8988T (cell line): ENCODE data around the gene LIX1.
"Not testable (repeated sequence)": the region's sequence is repeated elsewhere in the genome, so short reads cannot be mapped to it uniquely, and the experiment has no call there.

Experiments used
- DNase-seq: peaks from one replicate; pipeline ENCODE4 v3.0.0; 2011

LIX1 gene

DNA sequence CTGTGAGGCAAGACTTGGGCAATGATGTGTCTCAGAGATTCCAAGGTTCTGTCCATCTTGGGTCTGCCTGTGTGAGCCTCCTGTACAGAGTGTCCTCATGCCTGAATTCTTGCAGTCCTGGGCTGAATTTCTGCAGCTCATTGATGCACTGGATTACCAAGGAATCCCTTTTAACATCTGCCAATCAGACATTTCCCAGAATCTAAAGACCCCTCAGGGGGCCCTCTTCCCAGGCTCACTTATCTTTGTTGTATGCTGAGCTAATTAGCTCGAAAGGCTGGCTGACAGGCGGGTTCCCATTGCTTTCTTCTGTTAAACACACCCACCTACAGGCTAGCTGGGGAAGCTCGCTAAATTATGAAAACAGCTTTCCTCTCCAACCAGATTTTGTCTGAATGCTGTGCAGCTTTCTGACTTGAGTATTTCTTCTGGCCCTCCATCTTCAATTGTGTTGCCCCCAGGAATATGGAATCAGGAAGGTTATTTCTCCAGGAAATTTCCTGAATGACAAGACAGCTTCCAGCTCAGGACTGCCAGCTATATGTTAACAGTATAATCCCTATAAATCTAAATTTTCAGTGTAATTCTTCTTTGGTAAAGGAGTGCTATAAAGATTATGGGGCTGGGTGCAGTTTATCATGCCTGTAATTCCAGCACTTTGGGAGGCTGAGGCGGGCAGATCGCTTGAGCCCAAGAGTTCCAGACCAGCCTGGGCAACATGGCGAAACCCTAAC lies at the start of gene LIX1:
LIX1 (minus strand) TSS at position 91 of the 734 bp plus-strand sequence; CDS start at position 56, 35 bp downstream.
- DNase-seq, result no peak

DNA sequence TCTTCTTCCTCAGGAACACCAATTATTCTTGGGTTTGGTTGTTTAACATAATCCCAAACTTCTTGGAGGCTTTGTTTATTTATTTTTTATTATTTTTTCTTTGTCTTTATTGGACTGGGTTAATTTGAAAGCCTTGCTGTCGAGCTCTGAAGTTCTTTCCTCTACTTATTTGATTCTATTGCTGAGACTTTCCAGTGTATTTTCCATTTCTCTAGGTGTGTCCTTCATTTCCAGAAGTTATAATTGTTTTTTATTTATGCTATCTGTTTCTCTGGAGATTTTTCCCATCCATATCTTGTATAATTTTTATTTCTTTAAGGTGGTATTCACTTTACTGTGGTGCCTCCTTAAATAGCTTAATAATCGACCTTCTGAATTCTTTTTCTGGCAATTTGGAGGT lies 49.5 kb upstream of the LIX1 start:
- no peak for DNase-seq

DNA sequence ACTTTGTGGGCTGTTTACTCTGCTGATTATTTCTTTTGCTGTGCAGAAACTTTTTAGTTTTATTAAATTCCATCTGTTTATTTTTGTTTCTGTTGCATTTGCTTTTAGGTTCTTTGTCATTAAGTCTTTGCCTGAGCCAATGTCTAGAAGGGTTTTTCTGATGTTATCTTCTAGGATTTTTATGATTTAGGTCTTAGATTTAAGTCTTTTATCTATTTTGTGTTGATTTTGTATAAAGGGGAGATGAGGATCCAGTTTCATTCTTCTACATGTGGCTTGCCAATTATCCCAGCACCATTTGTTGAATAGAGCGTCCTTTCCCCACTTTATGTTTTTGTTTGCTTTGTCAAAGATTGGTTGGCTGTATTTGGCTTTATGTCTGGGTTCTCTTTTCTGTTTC lies 47.1 kb upstream of the LIX1 start:
- not testable (repeated sequence) for DNase-seq

DNA sequence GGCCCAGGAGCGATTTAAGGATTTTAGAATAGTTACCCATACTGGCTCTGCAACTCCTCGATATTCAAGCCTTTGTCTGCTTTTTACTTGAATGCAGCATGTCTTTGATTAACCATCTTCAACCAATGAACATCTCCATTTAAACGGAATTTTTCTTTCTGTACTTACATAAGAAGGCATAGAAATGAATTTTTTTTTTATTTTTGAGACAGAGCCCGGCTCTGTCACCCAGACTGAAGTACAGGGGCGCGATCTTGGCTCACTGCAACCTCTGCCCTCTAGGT lies 41.5 kb upstream of the LIX1 start:
- no peak for DNase-seq

DNA sequence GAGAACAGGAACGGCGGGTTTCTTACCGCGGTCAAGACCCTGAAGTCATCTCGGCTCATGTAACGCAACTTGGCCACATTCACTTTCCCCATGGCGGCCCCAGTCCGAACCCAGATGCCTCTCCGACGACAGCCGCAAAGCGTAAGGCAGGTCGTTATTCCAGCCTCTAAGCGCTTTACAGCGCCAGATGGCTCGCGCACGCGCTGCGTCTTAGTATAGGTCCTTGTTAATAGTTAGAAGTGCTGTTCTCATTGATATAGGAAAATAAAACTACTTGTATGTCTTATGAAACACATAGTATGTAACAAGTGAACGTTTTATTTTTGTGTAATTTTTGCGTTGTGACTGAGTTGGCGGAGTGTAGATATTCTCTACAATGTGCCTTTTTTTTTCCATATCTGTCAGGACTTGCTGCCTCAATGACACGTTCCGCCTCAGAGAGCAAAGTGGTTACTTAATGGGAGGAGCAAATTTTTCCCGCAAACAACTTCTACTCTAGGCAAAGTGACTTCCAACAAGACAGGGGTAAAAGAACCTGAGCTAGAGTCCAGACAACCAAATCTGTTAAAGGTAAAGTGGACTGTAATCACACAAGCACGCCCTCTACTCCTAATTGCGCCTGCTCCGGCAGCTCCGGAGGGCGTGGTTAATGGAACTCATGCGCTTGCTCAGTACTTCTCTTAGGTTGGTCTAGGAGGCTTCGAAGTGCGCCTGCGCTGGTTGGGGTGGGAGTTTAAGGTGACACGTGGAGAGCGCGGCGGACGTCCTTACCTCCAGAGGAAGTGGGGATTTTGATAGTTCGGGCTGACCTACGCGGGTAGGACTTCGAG lies 40.9 kb upstream of the LIX1 start, which contains the start of gene RIOK2:
RIOK2 (minus strand) TSS at position 148 of the 830 bp plus-strand sequence; CDS start at position 92, 56 bp downstream.
- peak; percentile 30 for DNase-seq

DNA sequence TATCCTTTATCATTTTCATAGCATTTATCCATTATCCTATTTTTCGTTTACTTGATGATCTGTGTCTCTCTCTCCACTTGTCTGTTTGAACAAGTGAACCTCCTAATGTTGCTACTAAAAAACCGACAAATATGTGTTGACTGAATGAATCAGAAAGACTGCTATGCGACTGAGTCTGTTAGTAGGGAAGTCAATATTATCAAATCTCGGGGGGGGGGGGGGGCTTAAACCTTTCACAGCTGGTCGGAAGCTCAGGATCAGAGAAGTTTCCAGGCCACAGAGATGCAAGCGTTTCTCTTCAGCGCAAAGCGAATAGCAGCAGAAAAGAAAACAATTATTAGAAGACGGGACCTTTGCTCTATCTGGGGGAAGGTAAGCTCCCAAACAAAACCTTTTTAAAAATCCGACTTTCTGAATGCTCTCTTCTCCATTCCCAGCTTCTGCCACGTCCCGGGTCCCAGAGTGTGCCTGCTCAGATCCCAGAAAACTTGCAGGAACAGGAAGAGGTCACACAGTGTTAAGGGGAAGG lies 40.2 kb upstream of the LIX1 start:
- DNase-seq, result no peak

DNA sequence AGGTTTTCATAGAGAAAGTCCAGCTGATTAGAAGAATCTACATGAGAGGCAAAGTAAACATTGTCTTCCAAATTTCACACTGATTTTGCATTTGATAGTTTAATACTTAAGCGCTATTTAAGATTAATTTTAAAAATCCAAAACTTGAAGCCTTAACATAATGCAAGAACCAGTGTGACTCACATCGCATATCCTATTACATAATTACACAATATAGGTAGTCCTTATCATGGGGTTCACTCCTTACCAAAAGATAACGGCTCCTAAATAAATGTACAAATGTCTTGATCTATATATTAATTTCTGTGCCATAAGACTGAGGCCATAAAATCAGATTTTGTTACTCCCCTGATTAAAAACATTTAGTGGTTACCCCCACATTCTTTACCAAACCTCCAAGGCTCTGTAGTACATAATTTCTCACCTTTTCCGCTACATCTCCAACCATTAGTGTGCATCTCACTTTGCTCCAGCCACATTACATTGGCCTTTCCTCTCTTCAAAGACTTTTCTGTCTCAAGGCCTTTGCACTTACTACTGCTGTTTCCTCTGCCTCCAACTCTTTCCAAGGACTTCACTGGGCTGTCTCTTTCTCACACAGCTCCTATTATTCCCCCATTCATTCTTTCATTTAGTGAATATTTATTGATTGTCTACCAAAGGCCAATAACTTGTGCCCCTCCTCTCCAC lies 39.6 kb upstream of the LIX1 start:
- no peak for DNase-seq

DNA sequence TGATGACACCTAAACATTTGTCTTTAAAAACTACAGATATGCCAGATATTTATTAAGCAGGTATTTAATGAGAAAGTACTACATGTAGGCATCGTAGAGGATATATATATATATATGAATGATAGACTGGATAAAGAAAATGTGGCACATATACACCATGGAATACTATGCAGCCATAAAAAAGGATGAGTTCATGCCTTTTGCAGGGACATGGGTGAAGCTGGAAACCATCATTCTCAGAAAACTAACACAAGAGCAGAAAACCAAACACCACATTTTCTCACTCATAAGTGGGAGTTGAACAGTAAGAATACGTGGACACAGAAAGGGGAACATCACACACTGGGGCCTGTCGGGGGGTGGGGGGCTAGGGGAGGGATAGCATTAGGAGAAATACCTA lies 37.0 kb upstream of the LIX1 start:
- DNase-seq, result not testable (repeated sequence)

DNA sequence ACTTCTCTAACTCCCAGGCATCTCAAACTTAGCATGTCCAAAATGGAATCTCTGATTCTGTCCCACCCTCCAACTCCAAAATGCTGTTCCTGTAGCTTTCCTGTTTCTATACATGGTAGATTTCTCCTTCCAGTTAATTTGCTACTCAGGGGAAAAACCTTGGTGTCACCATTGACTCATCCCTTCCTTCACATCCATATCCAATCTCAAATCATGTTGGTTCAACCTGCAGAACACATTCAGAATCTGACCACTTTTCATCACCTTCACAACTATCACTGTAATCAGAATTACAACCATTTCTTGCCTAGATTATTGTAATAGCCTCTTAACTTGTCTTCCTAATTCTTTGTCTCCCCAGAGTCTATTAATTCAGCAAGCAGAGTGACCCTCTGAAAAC lies 29.8 kb upstream of the LIX1 start:
- no peak for DNase-seq

DNA sequence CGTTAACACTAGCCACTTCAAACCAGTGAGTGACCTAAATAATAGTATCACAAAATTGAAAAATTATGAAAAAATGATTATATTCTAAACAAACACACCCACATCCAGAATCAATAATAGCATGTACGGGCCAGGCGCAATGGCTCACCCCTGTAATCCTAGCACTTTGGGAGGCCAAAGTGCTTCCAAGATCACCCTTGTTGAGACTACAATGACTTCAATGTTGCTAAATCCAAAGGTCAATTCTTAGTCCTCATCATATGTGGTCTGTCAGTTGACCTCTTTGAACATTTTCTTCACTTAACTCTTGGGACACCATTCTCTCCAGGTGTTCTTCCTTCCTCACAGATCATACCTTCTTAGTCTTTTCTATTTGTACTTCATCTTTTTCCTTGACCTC lies 29.3 kb upstream of the LIX1 start:
- DNase-seq, result no peak

DNA sequence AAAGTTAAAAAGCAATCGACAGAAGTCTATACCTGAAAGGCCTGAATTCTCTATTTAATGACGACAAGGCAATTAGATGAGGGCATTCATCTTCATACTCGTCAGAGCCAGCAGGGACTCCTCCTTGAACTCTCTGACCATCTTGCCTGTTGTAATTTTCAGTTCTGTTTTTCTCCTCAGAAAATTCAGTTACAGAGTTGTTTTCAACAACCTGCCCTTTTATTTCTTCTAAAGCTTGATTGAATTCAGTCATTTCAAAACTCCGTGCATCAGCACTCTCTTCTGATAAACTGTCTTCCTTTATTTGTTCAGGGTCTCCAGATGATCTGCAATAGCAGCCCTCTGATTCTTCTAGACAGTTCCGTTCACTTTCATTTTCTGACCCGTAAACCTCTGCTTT lies 25.0 kb upstream of the LIX1 start:
- no peak for DNase-seq

DNA sequence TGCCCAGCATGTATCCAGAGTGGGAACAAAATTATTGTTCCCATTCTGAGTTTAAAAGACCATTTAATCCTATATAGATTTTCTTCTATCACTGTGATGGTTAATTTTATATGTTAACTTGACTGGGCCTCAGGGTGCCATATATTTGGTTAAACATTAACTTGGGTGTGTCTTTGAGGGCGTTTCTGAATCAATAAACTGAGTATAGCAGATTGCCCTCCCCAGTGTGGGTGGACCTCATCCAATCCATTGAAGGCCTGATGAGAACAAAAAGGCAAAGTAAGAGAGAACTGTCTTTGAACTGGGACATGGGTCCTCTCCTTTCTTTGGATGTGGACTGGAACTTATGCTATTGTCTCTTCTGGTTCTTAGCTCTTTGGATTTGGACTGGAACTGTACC lies 23.3 kb upstream of the LIX1 start:
- no peak for DNase-seq

DNA sequence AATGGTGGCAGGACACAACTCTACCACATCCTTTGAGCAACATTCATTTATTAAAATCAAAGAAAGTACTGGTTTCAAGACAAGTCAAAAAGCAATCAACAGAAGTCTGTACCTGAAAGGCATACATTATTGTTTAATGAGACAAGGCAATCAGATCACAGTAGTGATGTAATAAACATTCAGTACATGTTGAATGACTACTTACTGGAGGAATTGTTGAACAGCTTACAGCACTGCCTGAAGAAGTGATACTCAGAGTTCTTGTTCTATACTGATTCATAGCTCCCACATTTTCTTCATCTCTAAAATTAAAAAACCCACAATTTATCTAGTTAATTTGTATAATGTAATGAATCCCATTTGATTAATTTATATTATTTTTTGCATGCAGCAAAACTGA lies 22.4 kb upstream of the LIX1 start:
- DNase-seq, result no peak

DNA sequence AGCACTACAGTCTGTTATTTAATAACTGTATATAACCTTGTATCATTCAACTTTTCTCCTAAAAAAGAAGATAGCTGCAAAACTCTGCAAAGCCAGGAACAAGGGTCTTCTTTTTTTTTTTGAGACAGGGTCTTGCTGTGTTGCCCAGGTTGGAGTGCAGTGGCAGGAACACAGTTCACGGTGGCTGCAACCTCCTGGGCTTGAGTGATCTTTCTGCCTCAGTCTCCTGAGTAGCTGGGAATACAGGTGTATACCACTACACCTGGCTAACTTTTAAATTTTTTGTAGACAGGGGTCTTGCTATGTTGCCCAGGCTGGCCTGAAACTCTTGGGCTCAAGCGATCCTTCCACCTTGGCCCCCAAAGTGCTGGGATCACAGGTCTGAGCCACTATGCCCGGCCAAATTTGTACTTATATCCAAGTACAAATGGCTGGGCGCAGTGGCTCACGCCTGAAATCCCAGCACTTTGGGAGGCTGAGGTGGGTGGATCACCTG lies 21.4 kb upstream of the LIX1 start:
- DNase-seq, result no peak

DNA sequence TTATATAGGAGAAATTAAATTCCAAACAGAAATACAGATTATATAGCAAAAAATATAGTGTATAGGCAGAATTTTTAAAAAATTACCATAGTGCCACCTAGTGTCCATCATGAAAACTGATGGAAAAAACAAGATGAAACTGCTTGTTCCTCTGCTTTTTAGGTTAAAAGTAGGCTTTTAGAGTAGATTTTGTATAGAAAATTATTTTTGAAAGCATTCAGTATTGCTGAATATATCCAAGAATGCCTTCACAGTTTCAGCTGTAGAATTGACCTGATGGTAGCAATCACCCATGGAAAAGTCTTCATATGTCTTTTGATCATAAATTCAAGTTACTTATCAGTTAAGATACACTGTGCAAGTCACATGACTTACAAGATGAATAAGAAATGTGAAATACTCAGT lies 21.0 kb upstream of the LIX1 start:
- DNase-seq, result no peak

DNA sequence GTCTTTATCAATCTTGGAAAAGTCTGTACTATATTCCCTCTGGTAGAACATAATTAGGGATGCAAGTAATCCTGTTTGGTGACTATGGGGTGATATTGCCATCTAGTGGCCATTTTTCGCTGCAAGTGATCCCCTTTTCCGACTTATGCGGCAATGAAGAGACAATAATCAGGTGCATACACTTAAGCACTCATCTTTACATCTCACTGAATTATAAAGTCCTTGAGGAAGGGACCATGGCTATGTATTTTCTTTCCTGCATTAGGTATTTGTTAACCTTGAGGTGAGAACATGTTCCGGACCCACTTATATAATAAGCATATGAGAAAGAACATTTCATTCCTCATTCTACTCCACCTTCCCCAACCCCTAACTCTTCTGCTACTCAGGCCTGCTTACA lies 19.6 kb upstream of the LIX1 start:
- no peak for DNase-seq

DNA sequence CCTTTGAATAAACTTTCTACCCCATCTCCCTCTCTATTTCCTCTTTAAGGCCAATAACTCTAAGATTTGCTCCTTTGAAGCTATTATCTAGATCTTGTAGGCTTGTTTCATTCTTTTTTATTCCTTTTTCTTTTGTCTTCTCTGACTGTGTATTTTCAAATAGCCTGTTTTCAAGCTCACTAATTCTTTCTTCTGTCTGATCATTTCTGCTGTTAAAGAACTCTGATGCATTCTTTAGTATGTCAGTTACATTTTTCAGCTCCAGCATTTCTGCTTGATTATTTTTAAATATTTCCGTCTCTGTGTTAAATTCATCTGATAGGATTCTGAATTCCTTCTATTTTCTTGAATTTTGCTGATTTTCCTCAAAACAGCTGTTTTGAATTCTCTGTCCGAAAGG lies 15.3 kb upstream of the LIX1 start:
- DNase-seq, result no peak

DNA sequence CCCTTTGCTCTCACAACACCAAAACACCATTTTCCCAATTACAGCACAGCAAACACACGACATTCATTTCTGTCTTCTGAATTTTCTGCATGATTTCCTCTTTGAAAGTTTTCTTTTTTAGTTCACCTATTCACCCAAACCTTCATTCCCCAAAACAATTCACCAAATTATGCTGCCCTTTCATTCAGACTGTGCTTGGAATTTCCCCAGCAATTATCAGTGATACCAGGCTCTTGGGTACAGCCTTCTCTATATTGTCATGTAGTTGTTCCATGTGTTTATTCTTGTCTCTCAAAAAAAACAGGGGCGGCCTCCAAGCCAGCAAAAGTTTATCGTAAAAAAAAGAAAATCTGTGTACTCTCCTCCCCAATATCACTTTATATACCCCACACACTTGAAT lies 9.0 kb upstream of the LIX1 start:
- DNase-seq, result no peak

DNA sequence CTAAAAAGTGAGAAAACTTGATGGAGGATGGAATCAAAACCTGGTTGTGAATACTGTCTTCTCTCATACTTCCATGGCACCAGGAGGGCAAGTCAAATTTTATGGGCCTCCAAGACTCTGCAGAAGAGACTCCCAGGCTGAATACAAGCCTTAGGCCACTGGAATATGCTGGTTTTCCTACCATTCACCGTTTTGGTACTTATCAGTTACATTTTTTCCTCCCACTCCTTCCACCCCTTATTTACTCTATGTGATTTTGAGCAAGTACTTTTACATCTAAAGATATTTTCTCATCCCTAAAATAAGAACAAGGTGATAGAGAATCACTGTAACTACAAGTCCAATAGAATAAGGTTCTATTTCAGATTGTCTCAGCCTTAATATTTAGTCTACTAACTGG lies 8.0 kb upstream of the LIX1 start:
- DNase-seq, result no peak

DNA sequence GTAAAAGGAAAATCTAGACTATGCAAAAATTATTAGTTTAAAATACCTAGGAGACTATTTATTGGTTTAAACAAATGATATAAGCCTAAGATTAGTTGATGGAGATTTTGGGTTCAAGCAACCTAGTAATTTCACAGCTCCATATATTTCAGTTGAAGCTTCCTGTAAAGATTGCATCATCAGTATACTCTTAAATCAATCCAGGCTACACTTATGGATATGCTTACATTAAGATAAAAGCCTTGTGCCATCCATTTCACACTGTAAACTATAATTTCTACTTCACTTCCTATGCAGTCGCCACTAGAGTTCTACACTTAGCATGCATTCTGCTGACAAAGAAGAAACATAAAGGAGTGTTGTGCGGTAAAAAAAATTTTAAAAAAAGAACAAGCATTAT lies 7.3 kb upstream of the LIX1 start:
- DNase-seq, result no peak

DNA sequence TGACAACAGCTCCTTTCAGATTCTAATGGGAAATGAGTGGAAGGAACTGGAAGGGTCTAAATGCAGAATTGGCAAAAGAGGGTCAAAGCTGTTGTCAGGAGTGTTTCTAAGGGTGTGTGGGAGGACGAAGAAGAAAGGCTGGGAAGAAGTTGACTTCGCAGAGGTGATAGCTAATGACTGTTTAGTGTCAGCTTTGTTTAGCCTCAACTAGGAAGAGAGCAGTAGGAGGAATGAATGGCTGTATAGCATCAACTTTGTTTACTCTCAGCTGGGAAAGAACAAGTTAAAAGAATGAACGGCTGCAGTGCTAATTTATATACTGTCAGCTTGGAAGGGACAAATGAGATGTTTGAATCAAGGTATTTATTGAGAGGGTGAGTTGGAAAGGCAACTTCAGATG lies 5.9 kb upstream of the LIX1 start:
- DNase-seq, result no peak

DNA sequence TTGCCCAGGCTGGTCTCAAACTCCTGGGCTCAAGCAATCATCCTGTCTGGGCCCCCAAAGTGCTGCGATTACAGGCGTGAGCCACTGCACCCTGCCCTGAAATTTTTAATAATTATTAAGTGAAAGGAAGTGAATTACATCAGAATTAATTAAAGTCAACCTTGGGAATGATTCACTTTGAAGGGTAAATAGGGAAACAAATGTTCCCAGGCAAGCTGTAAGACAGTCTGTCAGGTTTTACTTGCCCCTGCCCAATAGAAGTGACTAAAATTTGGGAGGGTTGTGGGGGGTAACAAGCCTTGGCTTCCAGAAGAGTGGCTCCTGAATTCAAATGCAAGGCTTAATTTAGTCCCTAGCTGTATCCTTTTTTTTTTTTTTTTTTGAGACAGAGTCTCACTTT lies 1.3 kb upstream of the LIX1 start:
- no peak for DNase-seq

DNA sequence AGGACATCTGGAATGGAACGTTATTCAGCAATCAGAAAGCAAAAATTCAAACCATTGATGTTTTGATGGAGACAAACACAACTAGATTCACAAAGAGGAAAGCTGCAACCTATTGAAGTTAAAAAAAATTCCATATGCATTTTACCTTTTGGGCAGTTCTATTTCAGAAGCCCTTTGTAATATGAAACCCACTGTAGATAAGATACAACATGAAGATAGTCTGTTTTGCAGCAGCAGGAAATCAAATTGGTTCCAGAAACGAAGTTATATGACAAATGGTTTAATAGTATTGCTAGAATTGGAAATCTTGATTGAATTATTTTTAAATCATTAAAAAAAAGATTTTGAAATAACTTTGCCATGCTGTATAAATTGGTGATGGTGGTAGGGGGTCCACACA lies 872 bp downstream of the LIX1 start:
- no peak for DNase-seq

DNA sequence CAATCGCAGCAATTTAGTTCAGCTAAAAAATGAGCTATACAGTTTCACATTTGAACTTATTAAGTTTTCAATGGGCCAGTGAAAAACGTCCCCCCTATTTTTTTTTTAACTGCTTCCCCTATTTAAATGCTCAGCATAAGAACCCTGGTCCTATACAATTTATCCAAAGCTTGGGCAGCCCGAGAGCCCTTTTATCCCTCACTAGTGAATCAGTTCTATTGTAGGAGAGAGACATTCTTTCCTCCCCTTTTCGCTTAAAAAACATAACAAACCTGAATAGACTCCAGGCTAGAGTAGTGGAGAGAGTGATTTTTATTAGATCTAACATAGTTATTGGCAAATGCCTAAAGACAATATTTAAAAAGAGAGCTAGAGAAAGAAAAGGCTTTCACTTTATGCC lies 1.4 kb downstream of the LIX1 start:
- no peak for DNase-seq
